GM12878 (cell line): Measurements from ENCODE around the gene F8A3.
"Not testable (repeated sequence)": the region's sequence is repeated elsewhere in the genome, so short reads cannot be mapped to it uniquely, and the experiment has no call there.

Experiments used
- BACH1 ChIP-seq: fragments of 450-650 bp; IDR thresholded peaks from 2 replicates; pipeline ENCODE4 v1.6.1; 2017; ENCODE audit warnings: mild to moderate bottlenecking, borderline replicate concordance
- CTCF ChIP-seq, 3 experiments: IDR thresholded peaks in 2 of 3; conservative IDR thresholded peaks in 1 of 3; 2 replicates each; pipeline ENCODE4 v1.5.1; 2011; ENCODE audit warnings: low read depth in 3 of 3, low read length in 3 of 3, mild to moderate bottlenecking in 3 of 3, control low read depth in 2 of 3, moderate library complexity in 2 of 3, inconsistent platforms in 1 of 3, mixed read lengths in 1 of 3; ENCODE audit not compliant: control insufficient read depth in 2 of 3, insufficient read depth in 1 of 3; ENCODE audit errors: extremely low read depth in 1 of 3
- RAD21 ChIP-seq: IDR thresholded peaks from 2 replicates; pipeline ENCODE4 v1.6.1; 2011; ENCODE audit warnings: mild to moderate bottlenecking, low read depth, low read length, moderate library complexity; ENCODE audit not compliant: insufficient read depth
- RELA ChIP-seq: fragments of 450-650 bp; IDR thresholded peaks from 2 replicates; pipeline ENCODE4 v1.8.0; 2014; ENCODE audit warnings: borderline replicate concordance; ENCODE audit not compliant: partially characterized antibody
- TAF1 ChIP-seq: IDR thresholded peaks from 2 replicates; pipeline ENCODE4 v1.6.1; 2011; ENCODE audit warnings: mild to moderate bottlenecking, low read depth, low read length, borderline replicate concordance

DNA sequence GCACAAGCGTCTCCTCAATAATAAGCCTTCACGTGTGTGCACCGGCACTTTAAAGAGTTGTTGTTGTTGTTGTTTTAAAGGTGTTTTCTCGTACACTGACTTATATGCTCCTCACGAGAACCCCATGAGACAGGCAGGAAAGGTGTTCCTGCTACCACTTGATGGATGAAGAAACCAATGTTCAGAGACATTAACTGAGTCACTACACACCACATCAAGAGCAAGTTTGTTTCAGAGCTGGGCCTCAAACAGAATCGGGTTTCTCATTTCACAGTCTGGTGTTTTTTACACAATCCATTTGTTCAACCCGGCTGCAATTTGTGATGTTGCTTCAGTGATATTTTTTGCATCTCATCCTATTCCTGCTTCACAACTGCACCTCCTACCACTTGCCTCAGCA, 18.7 kb upstream of the F8A3 start:
- not testable (repeated sequence) for TF ChIP-seq CTCF (IDR thresholded peaks at IDR 0.05 in 2 of 3, conservative IDR thresholded peaks at IDR 0.05 in 1 of 3; ENCODE audit: control insufficient read depth in 2 of 3, extremely low read depth in 1 of 3, insufficient read depth in 1 of 3, low read depth in 3 of 3, low read length in 3 of 3); BACH1; TAF1; RAD21; RELA
